A673 (cell line): Measurements from ENCODE around the gene TOM1L2. TPM values are rescaled to one million over a fixed set of nuclear protein-coding genes. Genes with fewer than 3 reads are reported as not detected.
"Not testable (repeated sequence)": the region's sequence is repeated elsewhere in the genome, so short reads cannot be mapped to it uniquely, and the experiment has no call there.

ENCODE experiments used
- BruUV-seq: library from RNA; stranded (reverse); fragments of 400-500 nt; replicated peaks from 2 replicates; lab custom pipeline; 2021; lab: Mats Ljungman, UMichigan
- CTCF ChIA-PET: fragments of 300-600 bp; sonication (Branson Sonifier 250); formaldehyde crosslinking; loops from one replicate; lab custom pipeline; 2022; ENCODE audit warnings: antibody characterized with exemption; lab: Charles Lee
- POLR2A ChIA-PET: fragments of 300-600 bp; sonication (Branson Sonifier 250); formaldehyde crosslinking; loops from one replicate; lab custom pipeline; 2022; ENCODE audit warnings: antibody characterized with exemption; ENCODE audit not compliant: low non-redundant PET; lab: Charles Lee
- DNase-seq: peaks from one replicate; pipeline ENCODE4 v3.0.0-alpha.2; 2015; ENCODE audit warnings: low spot score
- H3K27ac ChIP-seq: fragments of 200-600 bp; sonication (generic); 2 replicates; pipeline ENCODE4 v1.5.1; 2016; ENCODE audit warnings: mixed run types, low read depth, mild to moderate bottlenecking, mixed read lengths, antibody characterized with exemption, low read length; ENCODE audit not compliant: poor library complexity, severe bottlenecking
- H3K27me3 ChIP-seq: fragments of 200-600 bp; sonication (generic); replicated peaks from 2 replicates; pipeline ENCODE4 v1.6.1; 2017; ENCODE audit warnings: mixed run types, low read depth, mild to moderate bottlenecking, mixed read lengths, antibody characterized with exemption, low read length; ENCODE audit not compliant: insufficient read depth, poor library complexity
- H3K36me3 ChIP-seq: fragments of 200-600 bp; sonication (generic); 2 replicates; pipeline ENCODE4 v1.6.1; 2016; ENCODE audit warnings: mixed run types, mild to moderate bottlenecking, mixed read lengths, antibody characterized with exemption, low read length; ENCODE audit not compliant: insufficient read depth, poor library complexity, severe bottlenecking
- H3K4me1 ChIP-seq: fragments of 200-600 bp; sonication (generic); 2 replicates; pipeline ENCODE4 v1.6.1; 2017; ENCODE audit warnings: mixed run types, mild to moderate bottlenecking, mixed read lengths, antibody characterized with exemption, low read length; ENCODE audit not compliant: insufficient read depth, poor library complexity, severe bottlenecking
- H3K4me3 ChIP-seq: fragments of 200-600 bp; sonication (generic); 2 replicates; pipeline ENCODE4 v1.5.1; 2016; ENCODE audit warnings: low read depth, mixed run types, mild to moderate bottlenecking, mixed read lengths, low read length; ENCODE audit not compliant: poor library complexity, severe bottlenecking
- H3K9me3 ChIP-seq: fragments of 200-600 bp; sonication (generic); 2 replicates; pipeline ENCODE4 v1.6.1; 2016; ENCODE audit warnings: mixed run types, low read depth, mild to moderate bottlenecking, mixed read lengths, antibody characterized with exemption, low read length; ENCODE audit not compliant: poor library complexity, severe bottlenecking
- EZH2 ChIP-seq: fragments of 200-600 bp; sonication (generic); IDR thresholded peaks from 2 replicates; pipeline ENCODE4 v1.6.1; 2017; ENCODE audit warnings: borderline replicate concordance, low read depth, mild to moderate bottlenecking, mixed read lengths, antibody characterized with exemption, low read length; ENCODE audit not compliant: poor library complexity, severe bottlenecking
- intact Hi-C: fragments of 100-400 bp; cut with micrococcal nuclease; formaldehyde crosslinking; loops from one replicate; pipeline ENCODE4 v1.10.0; 2022; ENCODE audit not compliant: unreplicated experiment
- total RNA-seq: library from RNA; stranded (reverse); gene quantifications from 2 replicates; pipeline ENCODE4 v1.2.3, GENCODE V29; 2021
- TF ChIP-seq, protein P1 (sequence below): fragments of 300-800, 200-600 bp; sonication (generic); conservative IDR thresholded peaks from 2 replicates; pipeline ENCODE4 v1.5.1; 2017; ENCODE audit warnings: low read depth, mild to moderate bottlenecking, antibody characterized with exemption, low read length, moderate library complexity, mixed read lengths

Gene TOM1L2
- total RNA-seq, 1 experiment from 2014 or later: 10.0 TPM

DNA sequence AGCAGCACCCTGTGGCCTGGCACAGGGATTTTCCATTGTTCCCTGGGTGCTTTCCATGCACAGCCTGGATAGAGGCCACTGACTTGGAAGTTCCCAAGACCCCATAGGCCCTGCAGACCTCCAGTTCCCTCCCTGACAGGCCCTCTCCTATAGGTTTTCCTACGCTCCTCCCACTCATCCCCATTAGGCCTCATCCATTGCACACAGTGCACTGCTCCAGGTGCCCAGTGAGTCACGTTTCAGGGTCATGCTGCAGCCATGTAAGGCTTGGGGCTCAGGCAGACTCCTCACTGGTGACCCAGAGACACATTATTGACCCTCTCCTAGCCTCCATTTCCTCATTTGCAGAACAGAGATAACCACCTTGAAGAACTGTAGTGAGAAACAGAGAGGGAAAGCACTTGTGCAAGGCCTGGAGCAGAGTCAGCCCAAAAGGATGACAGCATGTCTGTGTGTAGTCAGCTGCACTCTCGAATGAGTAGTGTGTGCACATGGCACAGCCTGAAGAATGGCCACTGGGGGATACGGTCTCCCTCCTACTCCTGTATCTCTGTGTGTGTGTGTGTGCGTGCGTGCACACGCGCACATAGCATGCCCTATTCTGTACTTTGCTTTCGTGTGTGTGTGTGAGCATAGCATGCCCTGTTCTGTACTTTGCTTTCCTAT, 27.3 kb upstream of the TOM1L2 start:
- H3K4me1 ChIP-seq: no peaks in the 10 kb centered on the region
- no peaks in the 10 kb centered on the region for H3K36me3 ChIP-seq
- H3K27ac ChIP-seq: no peak overlapping the region
- BruUV-seq: no TSS peak
- no peak overlapping the region for H3K4me3 ChIP-seq
- H3K27me3 ChIP-seq: no peaks in the 10 kb centered on the region
- intact Hi-C loops: no loop called here
- CTCF ChIA-PET: no interaction called here
- H3K9me3 ChIP-seq: no peaks in the 10 kb centered on the region
- POLR2A ChIA-PET: no interaction called here
- TF ChIP-seq EZH2: no peak
- TF ChIP-seq, protein P1, sequence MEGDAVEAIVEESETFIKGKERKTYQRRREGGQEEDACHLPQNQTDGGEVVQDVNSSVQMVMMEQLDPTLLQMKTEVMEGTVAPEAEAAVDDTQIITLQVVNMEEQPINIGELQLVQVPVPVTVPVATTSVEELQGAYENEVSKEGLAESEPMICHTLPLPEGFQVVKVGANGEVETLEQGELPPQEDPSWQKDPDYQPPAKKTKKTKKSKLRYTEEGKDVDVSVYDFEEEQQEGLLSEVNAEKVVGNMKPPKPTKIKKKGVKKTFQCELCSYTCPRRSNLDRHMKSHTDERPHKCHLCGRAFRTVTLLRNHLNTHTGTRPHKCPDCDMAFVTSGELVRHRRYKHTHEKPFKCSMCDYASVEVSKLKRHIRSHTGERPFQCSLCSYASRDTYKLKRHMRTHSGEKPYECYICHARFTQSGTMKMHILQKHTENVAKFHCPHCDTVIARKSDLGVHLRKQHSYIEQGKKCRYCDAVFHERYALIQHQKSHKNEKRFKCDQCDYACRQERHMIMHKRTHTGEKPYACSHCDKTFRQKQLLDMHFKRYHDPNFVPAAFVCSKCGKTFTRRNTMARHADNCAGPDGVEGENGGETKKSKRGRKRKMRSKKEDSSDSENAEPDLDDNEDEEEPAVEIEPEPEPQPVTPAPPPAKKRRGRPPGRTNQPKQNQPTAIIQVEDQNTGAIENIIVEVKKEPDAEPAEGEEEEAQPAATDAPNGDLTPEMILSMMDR: no peak
- peak; percentile 15 for DNase-seq

DNA sequence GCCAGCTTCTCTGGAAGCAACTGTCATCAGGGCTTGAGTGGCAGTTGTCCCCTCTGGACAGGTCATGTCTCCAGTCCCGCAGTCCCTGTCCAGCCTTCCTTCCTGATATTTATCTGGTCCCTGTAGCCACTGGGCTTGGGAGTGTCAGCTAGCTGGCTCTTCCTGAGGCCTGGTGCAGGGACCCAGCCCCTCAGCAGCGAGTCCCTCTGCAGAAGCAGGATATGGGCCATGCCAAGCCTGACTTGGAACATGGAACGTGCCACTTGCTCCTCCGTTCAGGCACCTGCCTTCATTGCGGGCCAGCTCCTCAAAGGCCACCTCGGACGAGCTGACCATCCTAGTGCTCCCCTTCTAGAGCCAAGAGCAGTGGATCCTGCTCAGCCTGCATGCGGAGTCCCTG, 26.7 kb upstream of the TOM1L2 start:
- Histone ChIP-seq H3K4me1 (no peaks in the 10 kb centered on the region), H3K27ac (no peak overlapping the region), H3K9me3 (no peaks in the 10 kb centered on the region), H3K27me3 (no peaks in the 10 kb centered on the region), H3K4me3 (no peak overlapping the region), H3K36me3 (no peaks in the 10 kb centered on the region)
- no TSS peak for BruUV-seq
- ChIA-PET CTCF (no interaction called here), POLR2A (no interaction called here)
- TF ChIP-seq, protein P1: no peak
- no peak for TF ChIP-seq EZH2
- DNase-seq: no peak
- intact Hi-C loops: no loop called here

DNA sequence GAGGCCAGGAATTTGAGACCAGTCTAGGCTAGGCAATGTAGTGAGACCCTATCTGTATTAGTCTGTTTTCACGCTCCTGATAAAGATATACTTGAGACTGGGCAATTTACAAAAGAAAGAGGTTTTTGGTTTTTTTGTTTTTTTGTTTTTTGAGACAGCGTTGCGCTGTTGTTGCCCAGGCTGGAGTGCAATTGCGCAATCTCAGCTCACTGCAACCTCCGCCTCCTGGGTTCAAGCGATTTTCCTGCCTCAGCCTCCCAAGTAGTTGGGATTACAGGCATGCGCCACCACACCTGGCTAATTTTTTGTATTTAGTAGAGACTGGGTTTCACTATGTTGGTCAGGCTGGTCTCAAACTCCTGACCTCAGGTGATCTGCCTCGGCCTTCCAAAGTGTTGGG, 23.7 kb upstream of the TOM1L2 start:
- BruUV-seq, intact Hi-C loops, POLR2A ChIA-PET, H3K4me3 ChIP-seq, H3K36me3 ChIP-seq, H3K4me1 ChIP-seq, H3K27me3 ChIP-seq, CTCF ChIA-PET, H3K27ac ChIP-seq, DNase-seq, H3K9me3 ChIP-seq: not testable (repeated sequence)
